ENCODE data around the gene NRXN3.

The NRXN3 gene

DNA sequence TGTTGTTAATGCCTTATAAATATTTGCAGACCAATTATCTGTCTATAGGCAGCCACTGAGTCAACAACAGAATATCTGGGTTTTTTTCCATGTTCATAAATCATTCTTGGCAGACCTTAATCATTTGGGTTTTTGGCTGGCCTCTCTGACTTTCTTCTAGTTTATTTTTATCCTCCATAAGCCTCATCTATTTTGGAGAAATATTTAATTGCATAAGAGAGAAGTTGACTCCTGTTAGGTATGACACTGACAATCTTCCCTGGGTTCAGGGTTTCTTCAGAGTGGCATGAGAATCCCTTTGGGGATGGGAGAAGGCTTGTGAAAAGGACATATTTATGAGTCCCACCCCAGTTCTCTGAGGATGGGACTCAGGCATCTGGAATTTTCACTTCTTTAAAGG, 299.8 kb downstream of the NRXN3 start:
- Histone ChIP-seq H3K9me2 (ENCODE audit: low read depth, low read length) (no peaks in the 10 kb centered on the region), H4K20me1 (ENCODE audit: insufficient read depth, low read length) (no peaks in the 10 kb centered on the region), H3K9ac (ENCODE audit: low read length) (no peak overlapping the region), H3K27me3 (ENCODE audit: insufficient read depth, low read length) (no peaks in the 10 kb centered on the region), H2AFZ (ENCODE audit: low read length) (no peak overlapping the region), H3K27ac (ENCODE audit: low read depth, low read length, poor library complexity, severe bottlenecking) (no peak overlapping the region), H3K9me3 (ENCODE audit: low read length) (no peaks in the 10 kb centered on the region), H3K4me2 (ENCODE audit: low read length) (no peak overlapping the region), H3K4me3 (ENCODE audit: low read depth, low read length, poor library complexity, severe bottlenecking) (no peak overlapping the region), H3K4me1 (ENCODE audit: insufficient read depth, low read length, severe bottlenecking) (no peaks in the 10 kb centered on the region), H3F3A (ENCODE audit: insufficient read depth, low read length) (no peaks in the 10 kb centered on the region), H3K79me2 (ENCODE audit: insufficient read depth, low read length) (no peaks in the 10 kb centered on the region), H3K36me3 (ENCODE audit: insufficient read depth, low read length) (no peaks in the 10 kb centered on the region)
- TF ChIP-seq, protein P1, sequence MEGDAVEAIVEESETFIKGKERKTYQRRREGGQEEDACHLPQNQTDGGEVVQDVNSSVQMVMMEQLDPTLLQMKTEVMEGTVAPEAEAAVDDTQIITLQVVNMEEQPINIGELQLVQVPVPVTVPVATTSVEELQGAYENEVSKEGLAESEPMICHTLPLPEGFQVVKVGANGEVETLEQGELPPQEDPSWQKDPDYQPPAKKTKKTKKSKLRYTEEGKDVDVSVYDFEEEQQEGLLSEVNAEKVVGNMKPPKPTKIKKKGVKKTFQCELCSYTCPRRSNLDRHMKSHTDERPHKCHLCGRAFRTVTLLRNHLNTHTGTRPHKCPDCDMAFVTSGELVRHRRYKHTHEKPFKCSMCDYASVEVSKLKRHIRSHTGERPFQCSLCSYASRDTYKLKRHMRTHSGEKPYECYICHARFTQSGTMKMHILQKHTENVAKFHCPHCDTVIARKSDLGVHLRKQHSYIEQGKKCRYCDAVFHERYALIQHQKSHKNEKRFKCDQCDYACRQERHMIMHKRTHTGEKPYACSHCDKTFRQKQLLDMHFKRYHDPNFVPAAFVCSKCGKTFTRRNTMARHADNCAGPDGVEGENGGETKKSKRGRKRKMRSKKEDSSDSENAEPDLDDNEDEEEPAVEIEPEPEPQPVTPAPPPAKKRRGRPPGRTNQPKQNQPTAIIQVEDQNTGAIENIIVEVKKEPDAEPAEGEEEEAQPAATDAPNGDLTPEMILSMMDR (IDR thresholded peaks at IDR 0.05; ENCODE audit: low read length) = no peak
- no peak for TF ChIP-seq EZH2 (IDR thresholded peaks at IDR 0.05; ENCODE audit: borderline replicate concordance, low read length)

DNA sequence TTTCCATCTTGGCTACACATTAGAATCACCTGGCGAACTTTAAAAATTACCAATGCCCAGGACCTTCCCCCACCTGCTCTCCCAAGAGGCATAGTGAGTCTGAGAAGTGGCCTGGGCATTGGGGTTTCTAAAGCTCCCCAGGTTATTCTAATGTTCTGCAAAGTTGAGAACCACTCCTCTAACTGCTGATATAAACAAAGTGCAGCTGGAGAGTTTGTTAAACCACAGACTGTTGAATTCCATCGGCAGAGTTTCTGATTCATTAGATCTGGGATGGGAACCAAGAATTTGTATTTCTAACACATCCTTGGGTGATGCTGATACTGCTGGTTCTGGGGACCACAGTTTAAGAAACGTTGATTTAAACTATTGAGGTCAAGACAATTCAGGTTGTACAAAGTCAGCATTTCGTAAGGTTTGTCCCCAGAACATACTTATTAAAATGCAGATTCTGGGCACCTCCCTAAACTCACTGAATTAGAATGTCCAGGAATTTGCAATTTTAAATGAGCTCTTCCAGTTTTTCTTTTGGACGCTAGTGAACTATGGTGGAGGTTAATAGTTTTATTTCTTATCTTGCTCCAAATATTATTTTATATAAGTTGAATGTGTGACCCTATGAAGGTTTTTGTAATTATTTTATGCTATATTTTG, 309.1 kb downstream of the NRXN3 start:
- TF ChIP-seq EZH2 (IDR thresholded peaks at IDR 0.05; ENCODE audit: borderline replicate concordance, low read length) = no peak
- TF ChIP-seq, protein P1 (IDR thresholded peaks at IDR 0.05; ENCODE audit: low read length) = no peak
- no peaks in the 10 kb centered on the region for H3K27me3 ChIP-seq (ENCODE audit: insufficient read depth, low read length)
- no peaks in the 10 kb centered on the region for H3K9me2 ChIP-seq (ENCODE audit: low read depth, low read length)
- H3K9ac ChIP-seq (ENCODE audit: low read length) = no peak overlapping the region
- H3K4me2 ChIP-seq (ENCODE audit: low read length) = no peak overlapping the region
- no peak overlapping the region for H2AFZ ChIP-seq (ENCODE audit: low read length)
- H3K79me2 ChIP-seq (ENCODE audit: insufficient read depth, low read length) = no peaks in the 10 kb centered on the region
- H3K9me3 ChIP-seq (ENCODE audit: low read length) = no peaks in the 10 kb centered on the region
- H3F3A ChIP-seq (ENCODE audit: insufficient read depth, low read length) = no peaks in the 10 kb centered on the region
- H3K4me3 ChIP-seq (ENCODE audit: low read depth, low read length, poor library complexity, severe bottlenecking) = no peak overlapping the region
- H4K20me1 ChIP-seq (ENCODE audit: insufficient read depth, low read length) = no peaks in the 10 kb centered on the region
- H3K4me1 ChIP-seq (ENCODE audit: insufficient read depth, low read length, severe bottlenecking) = no peaks in the 10 kb centered on the region
- H3K36me3 ChIP-seq (ENCODE audit: insufficient read depth, low read length) = no peaks in the 10 kb centered on the region
- H3K27ac ChIP-seq (ENCODE audit: low read depth, low read length, poor library complexity, severe bottlenecking) = no peak overlapping the region

DNA sequence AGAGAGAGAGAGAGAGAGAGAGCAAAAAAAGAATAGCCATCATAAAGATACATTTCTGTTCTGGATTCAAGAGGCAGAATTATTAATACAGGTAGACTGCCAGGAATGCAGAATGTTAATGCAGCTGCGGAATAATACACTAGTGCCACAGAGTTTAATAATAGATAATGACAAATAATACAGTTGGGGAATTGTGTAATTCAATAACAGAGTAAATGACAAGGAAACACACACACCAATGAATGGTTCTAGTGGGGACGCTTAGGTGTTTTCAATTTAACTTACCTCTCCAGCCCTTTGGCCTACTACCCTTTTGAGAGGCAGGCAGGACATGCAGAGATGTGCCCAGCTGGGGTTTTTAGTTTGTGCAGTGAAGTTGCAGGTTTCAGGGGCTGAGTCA, 313.9 kb downstream of the NRXN3 start:
- no peaks in the 10 kb centered on the region for H3K36me3 ChIP-seq (ENCODE audit: insufficient read depth, low read length)
- TF ChIP-seq, protein P1 (IDR thresholded peaks at IDR 0.05; ENCODE audit: low read length) = no peak
- TF ChIP-seq EZH2 (IDR thresholded peaks at IDR 0.05; ENCODE audit: borderline replicate concordance, low read length) = no peak
- H3K9ac ChIP-seq (ENCODE audit: low read length) = no peak overlapping the region

More for the DNA sequence above, 313.9 kb downstream of the NRXN3 start:
- Histone ChIP-seq H3K27ac (ENCODE audit: low read depth, low read length, poor library complexity, severe bottlenecking) (no peak overlapping the region), H3K27me3 (ENCODE audit: insufficient read depth, low read length) (no peaks in the 10 kb centered on the region), H3K4me2 (ENCODE audit: low read length) (no peak overlapping the region), H3F3A (ENCODE audit: insufficient read depth, low read length) (no peaks in the 10 kb centered on the region), H2AFZ (ENCODE audit: low read length) (no peak overlapping the region), H3K4me3 (ENCODE audit: low read depth, low read length, poor library complexity, severe bottlenecking) (no peak overlapping the region), H3K9me2 (ENCODE audit: low read depth, low read length) (no peaks in the 10 kb centered on the region), H3K4me1 (ENCODE audit: insufficient read depth, low read length, severe bottlenecking) (no peaks in the 10 kb centered on the region), H3K9me3 (ENCODE audit: low read length) (no peaks in the 10 kb centered on the region), H3K79me2 (ENCODE audit: insufficient read depth, low read length) (no peaks in the 10 kb centered on the region), H4K20me1 (ENCODE audit: insufficient read depth, low read length) (no peaks in the 10 kb centered on the region)

Data from OCI-LY1 (cell line).